GM19452 (cell line): Measurements from ENCODE around the gene PLD6.
A peak's percentile ranks its signal among the peaks of the same experiment; 100 is the strongest.

ENCODE experiments used
- ATAC-seq: cut with Tn5 transposase; IDR thresholded peaks from one replicate; pipeline ENCODE4 v1.9.1; 2021; ENCODE audit not compliant: unreplicated experiment

PLD6 gene

DNA sequence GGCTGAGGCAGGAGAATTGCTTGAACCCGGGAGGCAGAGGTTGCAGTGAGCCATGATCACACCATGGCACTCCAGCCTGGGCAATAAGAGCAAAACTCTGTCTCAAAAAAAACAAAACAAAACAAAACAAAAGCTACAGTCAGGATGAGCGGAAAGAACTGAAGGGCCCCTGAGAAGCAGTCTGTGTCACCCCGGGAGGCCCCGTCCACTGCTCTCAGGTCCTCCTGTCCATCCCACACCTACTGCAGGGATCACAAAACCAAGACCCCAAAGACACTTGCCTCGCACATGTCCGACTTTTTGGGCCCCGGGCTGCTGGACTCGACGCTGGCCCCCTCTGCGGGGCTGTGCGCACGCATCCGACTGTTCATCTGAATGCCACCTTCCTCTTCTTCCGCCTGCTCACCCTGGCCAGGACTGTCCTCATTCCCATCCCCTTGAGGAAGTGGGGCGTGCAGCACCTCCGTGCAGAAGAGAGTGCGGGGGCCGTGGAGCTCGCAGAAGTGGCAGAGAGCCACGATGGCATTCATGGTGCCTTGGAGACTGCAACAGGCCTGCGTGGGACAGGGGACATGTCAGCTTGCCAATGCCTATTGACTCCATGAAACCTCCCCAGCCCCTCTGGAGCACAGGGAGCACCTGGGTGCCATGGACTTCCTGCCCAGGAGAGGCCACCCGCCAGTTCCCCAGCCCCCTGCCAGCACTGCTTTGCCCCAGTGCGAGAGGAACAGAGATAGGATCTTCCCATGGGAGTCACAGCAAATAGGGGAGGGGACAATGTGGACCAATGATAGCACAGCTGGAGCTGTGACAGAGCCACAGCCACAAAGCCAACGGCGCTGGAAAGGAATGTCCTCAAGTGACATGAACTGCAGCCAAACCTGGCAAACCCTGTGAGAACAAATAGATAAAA lies 21.7 kb upstream of the PLD6 start:
- ATAC-seq, result no peak

DNA sequence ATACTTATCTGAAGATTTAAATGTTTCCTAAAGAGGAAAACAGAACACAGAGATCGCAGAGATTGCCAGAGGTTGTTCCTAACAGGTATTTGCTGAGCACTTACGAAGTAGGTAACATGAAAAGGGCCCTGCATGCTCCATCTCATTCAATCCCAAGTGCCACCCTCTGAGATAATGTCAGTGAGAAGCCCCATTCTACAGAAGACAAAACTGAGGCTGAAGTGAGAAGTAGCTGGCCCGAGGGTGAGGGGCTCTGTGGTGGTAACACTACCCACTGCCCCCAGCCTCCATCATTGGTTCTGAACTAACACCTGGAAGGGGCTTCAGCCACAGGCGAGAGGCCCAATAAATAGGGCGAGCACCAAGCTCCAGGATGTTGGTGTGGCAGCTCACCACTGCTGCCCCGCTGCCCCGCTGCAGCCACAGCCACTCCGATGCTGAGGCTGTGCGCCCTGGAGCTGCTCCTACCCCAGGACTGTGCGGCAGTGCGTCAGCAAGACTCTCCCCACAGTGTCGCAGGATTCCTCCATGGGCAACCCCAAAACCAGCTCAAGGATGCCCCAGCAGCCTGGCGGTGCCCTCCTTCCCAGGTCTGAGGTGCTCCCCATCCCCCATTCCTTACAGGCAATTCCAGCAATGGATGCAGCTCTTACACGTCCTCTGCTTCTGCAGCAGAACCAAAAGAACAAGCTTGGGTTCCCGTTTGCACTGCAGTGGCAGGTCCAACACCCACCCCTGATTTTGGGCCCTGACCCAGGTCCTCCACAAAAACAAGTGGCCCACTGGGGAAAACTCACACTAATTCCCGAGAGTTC lies 20.5 kb upstream of the PLD6 start:
- ATAC-seq, result no peak

DNA sequence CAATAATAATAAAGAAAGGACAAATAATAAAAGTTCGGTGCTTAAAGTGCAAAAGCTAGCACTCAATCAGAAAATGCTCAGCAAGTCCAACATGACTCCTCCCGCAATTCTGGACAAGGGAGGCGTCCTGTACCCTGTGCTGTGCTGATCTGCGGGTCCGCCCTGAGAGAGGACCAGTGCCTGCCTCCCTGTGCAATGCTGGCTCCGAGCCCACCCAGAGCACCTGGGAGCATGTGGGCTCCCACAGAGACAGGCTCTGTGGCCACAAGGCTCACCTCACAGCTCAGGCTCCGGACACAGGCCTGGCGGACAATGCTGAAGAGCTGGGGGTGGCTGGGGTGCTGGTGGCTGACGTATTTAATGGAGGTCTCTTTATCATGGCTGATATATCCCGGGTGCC lies 19.8 kb upstream of the PLD6 start:
- no peak for ATAC-seq

DNA sequence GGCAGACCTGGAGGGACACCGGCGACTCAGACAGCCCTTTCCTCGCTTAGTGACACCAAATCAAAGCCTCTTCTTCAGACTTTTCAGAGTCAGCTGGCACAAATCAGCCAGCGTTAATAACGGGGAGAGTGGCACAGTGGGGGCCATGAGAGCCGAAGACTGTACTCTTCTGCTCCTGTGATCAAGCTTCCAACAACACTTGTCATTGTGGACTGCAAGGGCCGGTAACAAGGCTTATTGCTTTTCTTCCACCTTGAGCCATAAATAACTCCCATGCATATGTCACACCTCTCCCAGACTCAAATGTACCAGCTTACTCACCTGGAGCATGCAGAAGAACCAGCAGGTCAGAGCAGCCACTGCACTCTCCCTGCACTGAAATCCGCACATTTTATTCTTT lies 18.0 kb upstream of the PLD6 start:
- ATAC-seq, result no peak

DNA sequence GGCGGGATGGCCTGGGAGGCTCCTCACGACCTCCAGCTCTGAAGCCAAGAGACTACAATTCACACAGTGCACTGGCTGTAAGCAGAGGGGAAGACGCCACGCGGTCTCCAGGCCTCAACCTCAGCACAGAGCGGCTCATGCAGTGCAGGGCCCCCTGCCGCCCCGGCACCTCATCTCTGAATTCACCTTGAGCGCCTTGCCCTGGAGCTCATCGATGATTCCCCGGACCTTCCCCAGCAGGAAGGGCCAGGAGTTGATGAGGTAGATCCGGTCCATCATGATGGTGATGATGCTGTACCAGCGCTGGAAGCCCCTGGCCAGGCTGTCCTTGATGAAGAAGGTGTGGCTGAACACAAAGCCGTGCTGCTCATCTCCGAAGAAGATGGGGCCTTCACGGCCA lies 17.6 kb upstream of the PLD6 start:
- ATAC-seq, result no peak

DNA sequence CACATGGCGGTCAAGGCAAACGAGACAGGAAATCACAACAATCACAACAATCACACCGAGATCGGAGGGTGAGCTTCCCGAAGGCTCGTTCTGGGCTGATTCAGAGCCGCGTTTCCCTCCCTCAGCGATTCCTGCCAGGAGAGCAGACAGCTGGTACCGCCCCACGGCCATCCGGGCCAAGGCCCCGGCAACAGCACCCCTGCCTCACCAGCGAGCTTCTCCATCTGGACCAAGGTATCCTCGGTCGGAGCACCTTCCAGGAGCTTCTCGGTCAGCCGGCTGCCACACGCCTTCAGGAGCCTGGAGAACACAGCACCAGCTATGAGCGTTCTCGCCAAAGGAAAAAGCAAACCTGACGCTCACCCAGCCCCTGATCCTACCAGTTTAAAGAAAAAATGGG lies 15.2 kb upstream of the PLD6 start:
- ATAC-seq, result no peak

DNA sequence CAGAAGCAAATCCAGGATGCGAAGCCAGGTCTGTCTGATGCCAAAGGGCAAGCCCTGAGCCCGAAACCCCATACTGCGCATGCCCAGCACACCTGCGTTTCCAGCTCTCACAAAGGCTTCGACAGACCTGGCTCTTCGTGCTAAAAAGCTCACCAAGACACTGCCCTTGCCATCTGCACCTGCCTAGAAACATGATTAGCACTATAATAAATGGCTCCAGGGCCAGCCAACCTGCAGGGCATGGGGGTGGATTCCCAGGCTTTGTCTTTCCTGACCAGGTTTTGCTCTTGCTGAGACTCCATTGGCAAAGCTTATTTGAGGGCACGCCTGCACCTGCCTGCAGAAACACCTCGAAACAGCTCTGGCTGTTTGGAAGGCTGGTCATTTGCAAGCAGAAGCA lies 14.4 kb upstream of the PLD6 start:
- no peak for ATAC-seq

DNA sequence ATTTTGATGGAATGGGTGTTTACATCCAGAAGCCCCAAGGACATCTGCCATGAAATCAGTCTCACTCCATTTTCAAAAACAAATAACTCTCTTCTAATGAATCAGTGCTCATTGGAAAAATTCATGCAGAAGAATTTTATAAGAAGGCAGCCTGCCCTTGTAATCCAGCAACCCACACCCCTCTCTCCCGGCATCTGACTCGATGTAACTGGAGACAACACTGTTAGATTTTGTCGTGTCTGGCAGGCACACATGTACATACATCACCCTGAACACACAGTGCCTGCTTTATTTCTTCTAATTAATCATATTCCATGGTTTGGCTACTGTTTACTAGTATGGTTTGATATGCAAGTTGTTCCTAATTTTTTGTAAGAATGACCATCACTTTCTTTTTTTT lies 11.9 kb upstream of the PLD6 start:
- no peak for ATAC-seq

DNA sequence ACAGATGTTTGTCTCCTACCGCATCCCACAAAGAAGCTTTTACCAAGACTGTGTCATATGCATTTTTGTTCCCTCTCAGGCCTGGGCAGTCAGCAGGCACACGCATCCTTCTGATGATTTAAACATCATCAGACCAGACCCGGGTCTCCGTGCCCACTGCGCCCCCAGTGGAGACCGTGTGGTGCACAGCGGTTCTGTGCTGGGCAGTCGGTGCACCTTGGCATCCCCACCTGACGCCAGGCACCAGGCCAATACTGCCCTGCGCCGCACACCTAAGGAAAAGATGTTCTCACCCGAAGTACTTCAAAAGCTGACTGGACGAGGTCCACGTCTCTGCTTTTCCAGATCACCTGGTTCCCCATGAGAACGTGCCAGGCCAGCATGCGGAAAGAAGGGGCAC lies 10.6 kb upstream of the PLD6 start:
- ATAC-seq, result no peak

DNA sequence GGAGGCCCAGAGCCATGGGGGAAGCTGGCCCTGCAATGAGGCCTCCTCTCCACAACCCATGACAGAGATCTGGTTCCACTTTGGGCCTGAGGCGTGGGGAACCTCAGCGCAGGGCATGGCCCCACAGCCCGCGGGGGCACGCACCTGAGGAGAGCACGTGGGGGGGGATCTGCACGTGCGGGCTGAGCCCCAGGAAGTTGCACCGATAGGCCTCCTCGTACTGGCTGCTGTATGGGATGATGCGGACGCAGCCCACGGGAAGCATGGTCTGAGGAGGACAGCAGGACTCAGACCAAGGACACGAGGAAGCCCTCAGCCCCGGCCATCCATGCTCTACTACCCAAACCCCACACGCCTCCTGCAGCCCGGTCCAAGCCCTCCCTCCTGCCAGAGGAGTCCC lies 10.1 kb upstream of the PLD6 start:
- no peak for ATAC-seq

DNA sequence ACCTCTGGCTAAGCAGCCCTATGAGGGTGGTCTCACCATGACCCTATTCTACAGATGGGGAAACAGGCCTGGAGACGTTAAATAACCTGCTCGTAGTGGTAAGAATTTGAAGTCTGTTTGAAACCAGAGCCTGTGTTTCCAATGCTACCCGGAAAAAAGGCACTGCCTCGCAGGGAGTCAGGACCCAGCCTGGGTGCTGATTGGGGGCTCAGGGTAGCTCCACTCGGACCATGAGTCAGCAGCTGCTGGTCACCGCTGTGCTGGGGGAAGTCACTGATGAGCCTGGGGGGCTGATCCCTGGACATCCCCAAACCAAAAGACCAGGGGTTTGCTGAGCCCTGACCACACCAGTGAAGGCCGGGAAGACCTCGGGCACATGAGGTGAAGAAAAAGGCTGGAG lies 9.4 kb upstream of the PLD6 start:
- ATAC-seq, result no peak

DNA sequence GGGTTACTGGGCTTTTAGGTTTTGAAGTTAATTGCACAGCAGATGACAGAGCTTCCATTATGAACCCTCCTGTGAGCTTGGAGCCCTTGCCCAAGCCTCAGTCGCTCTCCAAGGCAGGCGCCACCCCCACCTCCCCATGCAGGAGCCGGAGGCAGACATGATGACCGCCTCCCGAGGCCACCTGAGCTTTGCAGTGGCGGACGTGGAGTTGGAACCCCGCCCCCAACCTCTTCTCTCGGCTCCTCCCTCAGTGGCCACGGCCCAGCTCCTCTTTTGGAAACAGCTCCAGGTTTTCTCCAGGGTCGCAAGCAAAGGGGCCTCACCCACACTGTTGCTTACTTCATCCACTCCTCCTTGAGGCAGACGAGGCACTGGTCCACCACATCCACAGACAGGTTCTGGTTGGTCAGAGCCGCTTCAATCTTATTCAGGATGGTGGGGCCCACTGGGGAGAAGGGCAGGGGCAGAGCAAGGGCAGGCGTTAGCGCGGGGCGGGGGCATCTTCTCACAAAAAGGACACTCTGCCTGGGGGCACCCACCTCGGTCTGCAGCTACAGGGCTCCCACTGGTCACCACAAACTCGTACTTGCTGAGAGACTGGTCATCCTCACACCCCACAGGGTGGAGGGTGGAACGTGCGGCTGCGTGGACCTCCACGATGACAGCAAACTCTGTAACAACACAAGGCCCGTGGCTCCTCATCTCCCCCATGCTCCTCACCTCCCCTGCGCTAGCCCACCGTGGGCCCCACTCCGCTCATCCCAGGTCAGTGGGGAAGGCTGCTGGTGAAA lies 8.7 kb upstream of the PLD6 start:
- no peak for ATAC-seq

DNA sequence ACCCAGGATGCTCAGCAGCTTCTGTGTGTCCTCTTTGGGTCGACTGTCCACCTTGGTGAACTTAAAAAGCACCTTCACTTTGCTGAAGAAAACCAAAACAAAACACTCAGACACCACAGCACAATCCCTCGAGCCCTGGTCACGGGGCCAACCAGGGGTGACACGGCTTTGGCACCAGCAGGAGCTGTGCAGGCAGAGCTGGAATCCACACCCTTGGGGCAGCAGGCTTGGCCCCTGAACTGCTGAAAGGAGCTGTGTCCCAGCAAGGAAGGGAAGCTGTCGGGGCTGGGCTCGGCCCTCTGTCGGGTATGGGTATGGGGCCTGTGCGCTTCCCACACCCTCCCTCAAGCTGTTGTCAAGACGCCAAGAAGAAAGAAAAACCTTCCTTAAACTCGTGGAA lies 7.6 kb upstream of the PLD6 start:
- no peak for ATAC-seq

DNA sequence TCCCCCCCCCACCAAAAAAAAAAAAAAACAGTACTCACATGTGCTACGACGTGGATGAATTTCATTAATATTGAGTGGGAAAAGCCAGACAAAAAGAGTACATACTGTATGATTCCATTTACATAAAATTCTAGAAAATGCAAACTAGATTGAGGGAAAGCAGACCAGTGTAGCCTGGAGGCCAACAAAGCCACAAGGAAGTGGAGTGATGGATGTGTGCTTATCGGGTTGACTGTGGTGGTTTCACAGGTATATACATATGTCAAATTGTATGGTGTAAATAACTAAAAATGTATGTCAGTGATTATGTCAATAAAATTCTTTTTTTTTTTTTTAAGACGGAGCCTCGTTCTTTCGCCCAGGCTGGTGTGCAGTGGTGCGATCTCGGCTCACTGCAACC lies 1.9 kb upstream of the PLD6 start:
- no peak for ATAC-seq

DNA sequence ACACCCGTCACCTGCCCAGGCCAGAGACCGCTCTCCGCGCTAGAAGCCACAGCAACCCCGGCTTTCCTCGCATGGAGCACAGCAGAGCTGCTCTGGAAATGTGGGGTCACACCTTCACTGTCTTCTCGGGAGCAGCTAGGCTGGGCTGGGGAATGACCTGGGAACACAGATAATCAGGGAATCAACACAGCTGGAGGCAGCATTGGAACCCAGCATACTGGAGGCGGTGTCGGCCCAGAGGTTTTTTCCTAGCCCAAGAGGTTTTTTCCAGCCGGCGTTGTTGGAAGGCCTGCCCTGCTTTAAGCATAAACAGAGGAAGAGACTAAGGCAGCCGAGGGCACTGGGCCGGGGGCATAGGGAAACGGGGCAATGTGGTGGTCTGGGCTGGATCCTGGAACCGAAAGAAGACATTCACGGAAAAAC lies 791 bp upstream of the PLD6 start:
- no peak for ATAC-seq

DNA sequence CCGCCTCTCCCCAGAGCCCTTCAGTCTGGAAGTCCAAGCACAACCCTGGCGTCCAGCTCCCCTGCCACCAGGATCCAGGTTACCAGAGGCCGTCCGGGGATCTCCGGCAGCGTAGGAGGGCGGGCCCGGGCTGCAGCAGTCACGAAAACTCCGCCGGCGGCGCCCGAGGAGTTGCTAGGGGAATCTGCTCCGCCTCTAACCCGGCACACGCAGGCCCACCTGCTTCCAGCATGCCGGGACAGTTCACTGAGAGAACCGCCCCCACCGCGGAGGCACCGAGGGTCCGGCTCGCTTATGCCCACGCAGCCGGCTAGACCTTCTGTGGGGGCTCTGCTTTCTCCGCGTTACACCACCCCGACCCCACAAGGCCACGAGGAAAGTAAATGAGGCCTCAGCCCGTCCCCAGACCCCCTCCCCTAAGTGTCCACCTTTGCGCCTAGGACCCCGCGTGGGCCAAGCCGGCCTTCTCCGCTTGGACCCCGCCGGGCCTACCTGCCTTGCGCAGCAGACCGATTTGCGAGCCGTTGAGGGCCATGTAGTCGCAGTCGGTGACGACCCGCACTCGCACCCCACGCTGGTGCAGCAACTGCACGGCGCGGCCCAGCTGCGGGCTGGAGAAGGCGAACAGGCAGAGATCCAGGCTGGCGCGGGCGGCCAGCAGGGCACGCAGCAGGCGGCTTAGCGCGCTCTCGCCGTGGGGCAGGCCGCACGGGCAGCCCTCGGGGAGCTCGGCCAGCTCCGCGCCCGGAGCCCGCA lies 587 bp downstream of the PLD6 start:
- peak; percentile 44 for ATAC-seq

DNA sequence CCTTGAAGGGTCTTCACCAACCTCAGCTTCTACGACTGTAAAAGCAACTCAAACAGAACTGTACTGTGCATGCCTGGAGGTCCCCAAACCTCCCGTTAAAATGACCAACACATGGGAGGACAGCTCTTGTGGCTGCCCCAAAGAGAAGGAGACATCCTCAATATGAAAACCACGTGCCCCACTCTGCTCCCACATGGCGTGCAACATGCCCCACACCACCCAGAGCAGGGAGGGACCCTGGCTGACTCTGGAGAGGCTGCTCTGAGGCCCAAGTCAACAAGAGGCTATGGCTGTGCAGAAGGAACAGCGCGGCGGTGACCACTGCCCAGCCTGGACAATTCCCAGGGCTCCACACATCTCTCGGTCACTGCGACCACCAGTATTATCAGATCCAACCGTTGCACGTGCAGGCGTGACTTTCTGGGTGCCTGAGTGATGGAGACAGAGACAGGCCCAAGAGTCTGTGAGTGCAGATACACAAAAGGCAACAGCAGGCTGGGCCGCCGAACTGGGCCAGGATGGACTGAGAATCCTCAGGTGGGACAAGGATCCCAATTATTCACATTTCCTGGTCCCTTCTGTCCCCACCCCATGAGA lies 1.4 kb downstream of the PLD6 start:
- ATAC-seq, result no peak

DNA sequence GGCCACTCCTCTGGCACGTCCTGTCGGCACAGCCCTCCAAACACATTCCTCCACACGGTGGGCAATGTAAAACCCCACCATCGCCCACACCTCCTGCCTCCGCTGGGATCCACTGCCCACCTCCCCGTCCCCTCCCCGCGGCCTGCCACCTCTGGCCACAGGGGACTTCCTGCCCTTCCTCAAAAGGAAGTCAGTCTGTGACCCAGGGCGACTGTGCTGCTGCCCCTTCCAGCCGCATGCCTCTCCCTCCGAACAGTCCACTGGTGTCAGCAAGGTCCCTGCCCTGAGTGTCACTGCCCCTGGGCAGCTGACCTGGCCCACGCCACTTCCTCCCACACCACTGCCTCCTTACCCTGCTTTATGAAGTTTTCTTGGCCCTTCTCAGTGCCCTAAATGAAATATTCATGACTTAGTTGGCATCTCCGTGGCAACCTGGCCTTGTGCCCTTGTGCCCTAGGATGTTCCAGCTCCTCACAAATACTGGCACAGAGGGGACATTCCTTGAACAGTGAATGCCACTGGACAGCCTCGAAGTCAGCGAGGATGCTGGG lies 2.0 kb downstream of the PLD6 start:
- ATAC-seq, result no peak

DNA sequence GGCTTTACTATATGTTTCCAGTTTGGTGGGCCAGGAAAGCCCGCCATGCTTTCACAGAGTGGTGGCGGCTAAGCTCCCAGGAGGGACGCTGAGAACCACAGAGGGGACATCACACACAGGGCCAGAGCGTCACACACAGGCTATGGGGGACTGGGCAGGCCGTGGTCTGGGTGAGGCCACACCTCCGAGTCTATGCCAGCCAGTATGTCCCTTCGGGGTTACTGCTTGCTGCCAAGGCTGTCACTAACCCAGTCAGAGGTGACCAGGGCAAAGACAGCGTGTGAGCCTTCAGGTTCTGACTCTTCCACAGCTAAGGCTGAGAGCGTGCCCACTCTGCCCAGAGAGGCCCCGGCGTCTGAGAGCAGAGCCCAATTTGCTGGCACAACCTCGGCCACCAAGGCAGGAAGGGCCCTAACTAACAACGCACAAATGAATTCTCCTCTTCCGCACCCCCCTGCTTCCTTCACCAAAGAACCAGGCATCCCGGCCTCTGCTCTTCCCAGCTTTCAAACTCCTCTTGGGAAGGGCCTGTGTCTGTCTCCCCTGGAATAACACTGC lies 2.9 kb downstream of the PLD6 start:
- no peak for ATAC-seq

DNA sequence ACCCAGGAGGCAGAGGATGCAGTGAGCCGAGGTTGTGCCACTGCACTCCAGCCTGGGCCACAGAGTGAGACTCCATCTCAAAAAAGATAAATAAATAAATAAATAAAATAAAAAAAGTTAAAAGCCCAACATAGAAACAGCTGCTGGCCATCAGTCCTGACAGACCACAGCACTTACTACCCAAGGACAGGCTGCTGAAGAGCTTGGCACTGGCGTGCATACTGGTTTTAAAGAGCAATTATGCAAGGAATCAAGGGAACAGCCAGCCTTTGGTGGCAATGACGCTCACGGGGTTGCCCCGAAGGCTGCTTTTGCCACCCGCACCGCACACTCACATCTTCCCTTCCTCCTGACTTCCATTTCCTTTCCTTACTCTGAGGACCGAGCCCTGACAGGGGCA lies 4.2 kb downstream of the PLD6 start:
- ATAC-seq, result no peak
